ENCODE data around the gene ATP8B1. TPM values are rescaled to one million over a fixed set of nuclear protein-coding genes. Genes with fewer than 3 reads are reported as not detected.

Gene ATP8B1
- total RNA-seq, 1 donor = 46.7 TPM

- Histone ChIP-seq H3K27ac (ENCODE audit: low read depth, low read length) (peak overlapping the region; percentile 27), H3K4me3 (ENCODE audit: insufficient read depth, low read length) (no peak overlapping the region), H2AFZ (ENCODE audit: low read length) (no peak overlapping the region), H3K79me2 (ENCODE audit: insufficient read depth, low read length) (peaks cover 96% of the 10 kb centered on the region), H3K27me3 (ENCODE audit: insufficient read depth, low read length) (no peaks in the 10 kb centered on the region), H3K36me3 (ENCODE audit: insufficient read depth, low read length) (peaks cover 26% of the 10 kb centered on the region), H3K4me2 (ENCODE audit: insufficient read depth, low read length) (no peak overlapping the region), H3K9me3 (ENCODE audit: low read depth, low read length) (no peaks in the 10 kb centered on the region), H4K20me1 (ENCODE audit: insufficient read depth, low read length) (peaks cover 8% of the 10 kb centered on the region), H3K4me1 (ENCODE audit: insufficient read depth, low read length) (peaks cover 41% of the 10 kb centered on the region)
- no peak for DNase-seq (ENCODE audit: insufficient read length, low spot score, missing footprints)
- TF ChIP-seq, protein P1, sequence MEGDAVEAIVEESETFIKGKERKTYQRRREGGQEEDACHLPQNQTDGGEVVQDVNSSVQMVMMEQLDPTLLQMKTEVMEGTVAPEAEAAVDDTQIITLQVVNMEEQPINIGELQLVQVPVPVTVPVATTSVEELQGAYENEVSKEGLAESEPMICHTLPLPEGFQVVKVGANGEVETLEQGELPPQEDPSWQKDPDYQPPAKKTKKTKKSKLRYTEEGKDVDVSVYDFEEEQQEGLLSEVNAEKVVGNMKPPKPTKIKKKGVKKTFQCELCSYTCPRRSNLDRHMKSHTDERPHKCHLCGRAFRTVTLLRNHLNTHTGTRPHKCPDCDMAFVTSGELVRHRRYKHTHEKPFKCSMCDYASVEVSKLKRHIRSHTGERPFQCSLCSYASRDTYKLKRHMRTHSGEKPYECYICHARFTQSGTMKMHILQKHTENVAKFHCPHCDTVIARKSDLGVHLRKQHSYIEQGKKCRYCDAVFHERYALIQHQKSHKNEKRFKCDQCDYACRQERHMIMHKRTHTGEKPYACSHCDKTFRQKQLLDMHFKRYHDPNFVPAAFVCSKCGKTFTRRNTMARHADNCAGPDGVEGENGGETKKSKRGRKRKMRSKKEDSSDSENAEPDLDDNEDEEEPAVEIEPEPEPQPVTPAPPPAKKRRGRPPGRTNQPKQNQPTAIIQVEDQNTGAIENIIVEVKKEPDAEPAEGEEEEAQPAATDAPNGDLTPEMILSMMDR (IDR thresholded peaks at IDR 0.05; ENCODE audit: extremely low read depth, low read depth, low read length) = no peak
Measured at GRCh38 chr18:57749604-57749970, 53.5 kb downstream of the ATP8B1 start.

DNA sequence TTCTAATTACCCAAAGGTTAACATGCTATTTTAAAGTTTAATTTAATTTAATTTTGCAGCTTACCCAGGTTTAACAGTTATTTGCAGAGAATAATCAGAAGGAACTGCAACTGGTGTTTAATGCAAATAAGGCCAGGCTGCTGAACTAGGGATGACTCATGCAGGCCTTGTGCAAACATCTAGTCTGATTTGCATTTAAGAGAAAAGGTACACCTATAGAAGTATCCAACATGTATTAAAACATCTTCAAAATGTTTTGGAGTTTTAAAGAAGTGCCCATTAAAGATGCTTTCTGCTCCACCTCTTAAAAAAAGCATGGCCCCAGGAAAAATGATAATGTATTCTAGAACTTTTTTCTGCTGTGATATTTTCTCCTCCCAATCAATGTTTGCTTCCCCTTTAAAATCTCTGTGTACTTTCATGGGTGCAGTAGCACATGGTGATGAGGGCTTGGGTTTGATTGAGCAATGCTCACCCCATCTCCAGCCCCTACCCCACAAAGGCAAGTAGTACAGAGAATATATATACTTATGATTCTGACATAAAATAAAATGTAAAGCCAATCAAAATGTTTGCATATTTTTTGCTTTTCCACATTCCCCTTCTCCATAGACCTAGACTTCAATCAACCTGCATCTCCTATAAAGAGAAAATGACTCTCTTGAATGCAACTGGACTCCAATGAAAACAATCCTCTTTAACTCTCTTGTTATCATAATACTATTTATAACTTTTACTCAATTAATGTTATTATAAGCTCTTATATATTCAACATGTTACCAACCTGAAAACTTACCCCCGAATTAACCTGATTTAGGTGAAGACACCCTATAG is 54.1 kb downstream of the ATP8B1 start:
- peaks cover 26% of the 10 kb centered on the region for H3K36me3 ChIP-seq (ENCODE audit: insufficient read depth, low read length)

DNA sequence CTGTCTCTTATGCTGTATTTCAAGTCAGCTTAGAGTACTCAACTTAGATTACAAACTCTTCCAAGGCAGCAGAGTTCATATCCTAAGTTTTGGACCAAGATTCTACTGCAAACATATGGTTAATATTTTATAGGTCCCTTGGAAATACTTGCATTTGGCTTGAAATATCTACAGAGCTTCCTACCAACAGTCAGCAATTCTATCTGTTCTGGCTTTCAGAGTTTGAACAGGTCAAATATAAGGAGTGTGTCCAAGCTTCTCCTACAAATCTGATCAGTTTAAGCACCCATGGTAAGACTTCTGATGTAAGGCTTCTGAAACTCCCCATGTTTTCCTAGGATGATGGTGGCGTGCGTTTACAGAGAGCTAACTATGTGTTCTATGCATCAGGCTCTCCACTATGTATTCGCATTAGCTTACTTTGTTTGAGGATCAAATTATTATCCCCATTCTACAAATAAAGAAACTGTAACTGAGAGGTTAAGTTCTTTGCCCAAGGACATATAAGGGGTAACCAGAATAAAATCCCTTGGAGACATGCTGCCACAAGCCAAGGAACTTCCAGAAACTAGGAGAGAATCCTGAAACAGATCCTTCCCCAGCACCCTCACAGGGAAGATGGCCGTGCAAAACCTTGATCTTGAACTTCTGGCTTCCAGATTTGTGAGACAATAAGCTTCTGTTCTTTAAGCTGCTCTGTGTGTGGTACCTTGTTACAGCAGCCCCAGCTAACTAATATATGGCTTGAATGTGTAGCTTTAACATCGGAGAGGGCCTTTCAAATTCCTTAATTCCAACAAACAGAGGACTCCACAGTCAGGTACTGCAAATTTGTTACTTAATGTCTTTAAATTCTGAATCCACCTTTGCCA is 55.1 kb downstream of the ATP8B1 start:
- no peak overlapping the region for H2AFZ ChIP-seq (ENCODE audit: low read length)
- peaks cover 94% of the 10 kb centered on the region for H3K79me2 ChIP-seq (ENCODE audit: insufficient read depth, low read length)
- H3K9me3 ChIP-seq (ENCODE audit: low read depth, low read length) = no peaks in the 10 kb centered on the region
- peaks cover 13% of the 10 kb centered on the region for H4K20me1 ChIP-seq (ENCODE audit: insufficient read depth, low read length)
- H3K27me3 ChIP-seq (ENCODE audit: insufficient read depth, low read length) = no peaks in the 10 kb centered on the region
- no peak overlapping the region for H3K4me2 ChIP-seq (ENCODE audit: insufficient read depth, low read length)
- H3K27ac ChIP-seq (ENCODE audit: low read depth, low read length) = peak overlapping the region; percentile 53
- no peak overlapping the region for H3K4me3 ChIP-seq (ENCODE audit: insufficient read depth, low read length)
- TF ChIP-seq, protein P1 (IDR thresholded peaks at IDR 0.05; ENCODE audit: extremely low read depth, low read depth, low read length) = no peak
- DNase-seq (ENCODE audit: insufficient read length, low spot score, missing footprints) = no peak
- H3K36me3 ChIP-seq (ENCODE audit: insufficient read depth, low read length) = peaks cover 26% of the 10 kb centered on the region
- H3K4me1 ChIP-seq (ENCODE audit: insufficient read depth, low read length) = peaks cover 55% of the 10 kb centered on the region

More for the DNA sequence above, 54.1 kb downstream of the ATP8B1 start:
- Histone ChIP-seq H3K27me3 (ENCODE audit: insufficient read depth, low read length) (no peaks in the 10 kb centered on the region), H4K20me1 (ENCODE audit: insufficient read depth, low read length) (peaks cover 8% of the 10 kb centered on the region), H3K4me1 (ENCODE audit: insufficient read depth, low read length) (peaks cover 47% of the 10 kb centered on the region), H3K4me3 (ENCODE audit: insufficient read depth, low read length) (no peak overlapping the region), H3K79me2 (ENCODE audit: insufficient read depth, low read length) (peaks cover 95% of the 10 kb centered on the region), H3K27ac (ENCODE audit: low read depth, low read length) (peak overlapping the region; percentile 27), H2AFZ (ENCODE audit: low read length) (no peak overlapping the region), H3K9me3 (ENCODE audit: low read depth, low read length) (no peaks in the 10 kb centered on the region), H3K4me2 (ENCODE audit: insufficient read depth, low read length) (no peak overlapping the region)
- no peak for DNase-seq (ENCODE audit: insufficient read length, low spot score, missing footprints)
- TF ChIP-seq, protein P1 (IDR thresholded peaks at IDR 0.05; ENCODE audit: extremely low read depth, low read depth, low read length) = no peak
